Stimulated activated CD4-positive, alpha-beta T cell treated with anti-CD3 and anti-CD28 coated beads, Interleukin-12 subunit alpha, Interleukin-12 subunit beta, amount 100 ng/mL, for 48 hours (primary cell): ENCODE measurements around the gene S1PR5.

Experiments used
- DNase-seq, 3 donors: peaks; one replicate each; pipeline ENCODE4 v3.0.0-alpha.2; 2020; ENCODE audit warnings: low read depth in 2 of 3, low spot score in 1 of 3

S1PR5 gene

GRCh38 chr19:10516671-10517286 lies 468 bp downstream of the S1PR5 start:
- no peak for DNase-seq

GRCh38 chr19:10516064-10516385 lies 1.2 kb downstream of the S1PR5 start:
- DNase-seq = no peak

- peak in 1 of 3 donors; percentile 20 for DNase-seq
These were observed 2.8 kb downstream of the S1PR5 start for GRCh38 chr19:10514211-10515145.

- DNase-seq = no peak
These were observed 4.0 kb downstream of the S1PR5 start for GRCh38 chr19:10513223-10513622.

- peak in 1 of 3 donors; percentile 65 for DNase-seq
These were observed 6.9 kb downstream of the S1PR5 start for GRCh38 chr19:10510301-10510802.

- DNase-seq = peak in 2 of 3 donors; percentile 21 to 50
These were observed 8.5 kb downstream of the S1PR5 start for GRCh38 chr19:10508707-10509106.

GRCh38 chr19:10508036-10508435 lies 9.2 kb downstream of the S1PR5 start:
- no peak for DNase-seq

GRCh38 chr19:10505583-10506229 lies 11.5 kb downstream of the S1PR5 start:
- peak; percentile 69 to 92 (median 76) for DNase-seq

- DNase-seq = peak in 1 of 3 donors; percentile 34
These were observed 14.1 kb downstream of the S1PR5 start, which contains the start of gene KEAP1 for GRCh38 chr19:10503002-10503789. TSS of gene KEAP1 (minus strand) at chr19:10503356. CDS start at chr19:10500033, 3,323 bp downstream.

- DNase-seq = peak; percentile 83 to 88 (median 84)
These were observed 14.7 kb downstream of the S1PR5 start for GRCh38 chr19:10502524-10503001.

GRCh38 chr19:10501971-10502523 lies 15.2 kb downstream of the S1PR5 start:
- DNase-seq = peak in 1 of 3 donors; percentile 45

- no peak for DNase-seq
These were observed 17.0 kb downstream of the S1PR5 start for GRCh38 chr19:10500247-10500592.

GRCh38 chr19:10499550-10500246 lies 17.5 kb downstream of the S1PR5 start:
- no peak for DNase-seq

GRCh38 chr19:10497371-10497770 lies 19.9 kb downstream of the S1PR5 start:
- no peak for DNase-seq

GRCh38 chr19:10491472-10492047 lies 25.7 kb downstream of the S1PR5 start:
- no peak for DNase-seq

- no peak for DNase-seq
These were observed 30.7 kb downstream of the S1PR5 start for GRCh38 chr19:10486551-10486950.

GRCh38 chr19:10478903-10479384 lies 38.3 kb downstream of the S1PR5 start:
- DNase-seq = peak; percentile 81 to 84 (median 83)

GRCh38 chr19:10478476-10478875 lies 38.8 kb downstream of the S1PR5 start:
- DNase-seq = no peak

- DNase-seq = no peak
These were observed 42.2 kb downstream of the S1PR5 start for GRCh38 chr19:10474962-10475451.
